HEK293 (cell line): ENCODE results near the gene ANTXR1.

Experiments used
- CTCF ChIA-PET: fragments of 350-600 bp; formaldehyde crosslinking; extraction: SDS; loops from one replicate; lab custom pipeline; 2021; ENCODE audit warnings: antibody characterized with exemption; lab: Yijun Ruan, JAX
- POLR2A ChIA-PET: fragments of 300-600 bp; formaldehyde crosslinking; extraction: SDS; loops from one replicate; lab custom pipeline; 2020; ENCODE audit warnings: antibody characterized with exemption, inconsistent platforms; lab: Yijun Ruan, JAX
- H3K27ac ChIP-seq: fragments of 200-500 bp; sonication (Bioruptor generic); 2 replicates; pipeline ENCODE4 v1.5.1; 2014; ENCODE audit warnings: low read depth, low read length, control low read depth, inconsistent platforms; ENCODE audit errors: extremely low read depth
- H3K36me3 ChIP-seq, 2 experiments: fragments of 200-500 bp in 1 of 2; sonication (Bioruptor generic) in 1 of 2; 1 replicate in 1 of 2; 2 replicates in 1 of 2; pipeline ENCODE4 v1.5.1; 2014 to 2017; ENCODE audit warnings: inconsistent platforms in 2 of 2, low read length in 2 of 2; ENCODE audit not compliant: control insufficient read depth in 2 of 2, insufficient read depth in 1 of 2
- H3K4me1 ChIP-seq: fragments of 200-500 bp; sonication (Bioruptor generic); 2 replicates; pipeline ENCODE4 v1.5.1; 2014; ENCODE audit warnings: mild to moderate bottlenecking, low read length, inconsistent platforms; ENCODE audit not compliant: control insufficient read depth, insufficient read depth
- H3K4me3 ChIP-seq: 2 replicates; pipeline ENCODE4 v1.5.1; 2011; ENCODE audit warnings: low read depth, mild to moderate bottlenecking, control low read depth, low read length, moderate library complexity
- H3K9me3 ChIP-seq: fragments of 200-500 bp; sonication (Bioruptor generic); 2 replicates; pipeline ENCODE4 v1.5.1; 2014; ENCODE audit warnings: low read depth, low read length, inconsistent platforms; ENCODE audit not compliant: control insufficient read depth, insufficient read depth
- BCL11A ChIP-seq: fragments of 450-650 bp; formaldehyde crosslinking; IDR thresholded peaks from 2 replicates; pipeline ENCODE4 v1.5.1; 2016; ENCODE audit warnings: low read depth, missing biosample characterization, missing genetic modification characterization
- FEZF1 ChIP-seq: fragments of 450-650 bp; formaldehyde crosslinking; IDR thresholded peaks from 2 replicates; pipeline ENCODE4 v1.5.1; 2016; ENCODE audit warnings: missing biosample characterization, missing genetic modification characterization
- GFI1B ChIP-seq: fragments of 450-650 bp; formaldehyde crosslinking; IDR thresholded peaks from 2 replicates; pipeline ENCODE4 v1.5.1; 2016; ENCODE audit warnings: missing biosample characterization, missing genetic modification characterization
- GLIS2 ChIP-seq: fragments of 450-650 bp; formaldehyde crosslinking; IDR thresholded peaks from 2 replicates; pipeline ENCODE4 v1.5.1; 2016; ENCODE audit warnings: missing biosample characterization, missing genetic modification characterization
- KLF10 ChIP-seq: fragments of 450-650 bp; IDR thresholded peaks from 2 replicates; pipeline ENCODE4 v1.5.1; 2018; ENCODE audit warnings: missing biosample characterization, mild to moderate bottlenecking, missing genetic modification characterization
- OSR2 ChIP-seq: fragments of 450-650 bp; formaldehyde crosslinking; IDR thresholded peaks from 2 replicates; pipeline ENCODE4 v1.5.1; 2016; ENCODE audit warnings: missing biosample characterization, missing genetic modification characterization
- TCF7L2 ChIP-seq: IDR thresholded peaks from 2 replicates; pipeline ENCODE4 v1.6.1; 2011; ENCODE audit warnings: low read depth, mild to moderate bottlenecking, inconsistent platforms, low read length, moderate library complexity, borderline replicate concordance
- ZFP41 ChIP-seq: fragments of 450-650 bp; formaldehyde crosslinking; IDR thresholded peaks from 2 replicates; pipeline ENCODE4 v1.5.1; 2016; ENCODE audit warnings: missing biosample characterization, missing genetic modification characterization, borderline replicate concordance
- ZNF10 ChIP-seq: fragments of 450-650 bp; formaldehyde crosslinking; IDR thresholded peaks from 2 replicates; pipeline ENCODE4 v1.5.1; 2017; ENCODE audit warnings: missing biosample characterization, missing genetic modification characterization
- ZNF146 ChIP-seq: fragments of 450-650 bp; formaldehyde crosslinking; IDR thresholded peaks from 2 replicates; pipeline ENCODE4 v1.5.1; 2016; ENCODE audit warnings: missing biosample characterization, missing genetic modification characterization
- ZNF155 ChIP-seq: fragments of 450-650 bp; formaldehyde crosslinking; IDR thresholded peaks from 2 replicates; pipeline ENCODE4 v1.5.1; 2016; ENCODE audit warnings: missing biosample characterization, missing genetic modification characterization
- ZNF2 ChIP-seq: fragments of 450-650 bp; formaldehyde crosslinking; IDR thresholded peaks from 2 replicates; pipeline ENCODE4 v1.5.1; 2016; ENCODE audit warnings: missing biosample characterization, missing genetic modification characterization
- ZNF239 ChIP-seq: fragments of 450-650 bp; formaldehyde crosslinking; IDR thresholded peaks from 2 replicates; pipeline ENCODE4 v1.5.1; 2016; ENCODE audit warnings: missing biosample characterization, missing genetic modification characterization
- ZNF341 ChIP-seq: fragments of 450-650 bp; formaldehyde crosslinking; IDR thresholded peaks from 2 replicates; pipeline ENCODE4; 2016; ENCODE audit warnings: low read depth, missing biosample characterization, missing genetic modification characterization
- ZNF350 ChIP-seq: fragments of 450-650 bp; formaldehyde crosslinking; IDR thresholded peaks from 2 replicates; pipeline ENCODE4 v1.5.0; 2017; ENCODE audit warnings: missing biosample characterization, mild to moderate bottlenecking, missing genetic modification characterization
- ZNF366 ChIP-seq: fragments of 450-650 bp; formaldehyde crosslinking; conservative IDR thresholded peaks from 2 replicates; pipeline ENCODE4 v1.5.1; 2016; ENCODE audit warnings: missing biosample characterization, missing genetic modification characterization
- ZNF37A ChIP-seq: fragments of 450-650 bp; IDR thresholded peaks from 2 replicates; pipeline ENCODE4 v1.5.1; 2018; ENCODE audit warnings: missing biosample characterization, missing genetic modification characterization
- ZNF416 ChIP-seq: fragments of 450-650 bp; formaldehyde crosslinking; IDR thresholded peaks from 2 replicates; pipeline ENCODE4 v1.5.1; 2016; ENCODE audit warnings: missing biosample characterization, missing genetic modification characterization
- ZNF423 ChIP-seq: fragments of 450-650 bp; formaldehyde crosslinking; IDR thresholded peaks from 2 replicates; pipeline ENCODE4 v1.5.1; 2016; ENCODE audit warnings: missing biosample characterization, missing genetic modification characterization
- ZNF473 ChIP-seq: fragments of 450-650 bp; formaldehyde crosslinking; IDR thresholded peaks from 2 replicates; pipeline ENCODE4 v1.5.1; 2017; ENCODE audit warnings: missing biosample characterization, missing genetic modification characterization
- ZNF521 ChIP-seq: fragments of 450-650 bp; formaldehyde crosslinking; IDR thresholded peaks from 2 replicates; pipeline ENCODE4 v1.5.1; 2017; ENCODE audit warnings: missing biosample characterization, mild to moderate bottlenecking, missing genetic modification characterization
- ZNF544 ChIP-seq: fragments of 450-650 bp; formaldehyde crosslinking; IDR thresholded peaks from 2 replicates; pipeline ENCODE4 v1.5.0; 2017; ENCODE audit warnings: missing biosample characterization, missing genetic modification characterization
- ZNF624 ChIP-seq: fragments of 450-650 bp; formaldehyde crosslinking; IDR thresholded peaks from 2 replicates; pipeline ENCODE4 v1.5.1; 2017; ENCODE audit warnings: missing biosample characterization, missing genetic modification characterization
- ZSCAN16 ChIP-seq: fragments of 450-650 bp; formaldehyde crosslinking; IDR thresholded peaks from 2 replicates; pipeline ENCODE4 v1.5.1; 2016; ENCODE audit warnings: missing biosample characterization, missing genetic modification characterization
- TF ChIP-seq, protein P1 (sequence below): fragments of 450-650 bp; formaldehyde crosslinking; IDR thresholded peaks from 2 replicates; pipeline ENCODE4 v1.5.1; 2017; ENCODE audit warnings: missing biosample characterization, missing genetic modification characterization
- TF ChIP-seq, protein P2 (sequence below): fragments of 450-650 bp; formaldehyde crosslinking; IDR thresholded peaks from 2 replicates; pipeline ENCODE4 v1.5.1; 2016; ENCODE audit warnings: missing biosample characterization, missing genetic modification characterization
- TF ChIP-seq, protein P3 (sequence below): fragments of 450-650 bp; formaldehyde crosslinking; IDR thresholded peaks from 2 replicates; pipeline ENCODE4 v1.5.1; 2017; ENCODE audit warnings: missing biosample characterization, missing genetic modification characterization
- TF ChIP-seq, protein P4 (sequence below): fragments of 450-650 bp; formaldehyde crosslinking; IDR thresholded peaks from 2 replicates; pipeline ENCODE4 v1.5.1; 2016; ENCODE audit warnings: missing biosample characterization, missing genetic modification characterization
- TF ChIP-seq, protein P5 (sequence below): fragments of 450-650 bp; formaldehyde crosslinking; IDR thresholded peaks from 2 replicates; pipeline ENCODE4 v1.5.1; 2016; ENCODE audit warnings: missing biosample characterization, missing genetic modification characterization
- TF ChIP-seq, protein P6 (sequence below): fragments of 450-650 bp; formaldehyde crosslinking; IDR thresholded peaks from 2 replicates; pipeline ENCODE4; 2016; ENCODE audit warnings: missing biosample characterization, missing genetic modification characterization

ANTXR1 gene

DNA sequence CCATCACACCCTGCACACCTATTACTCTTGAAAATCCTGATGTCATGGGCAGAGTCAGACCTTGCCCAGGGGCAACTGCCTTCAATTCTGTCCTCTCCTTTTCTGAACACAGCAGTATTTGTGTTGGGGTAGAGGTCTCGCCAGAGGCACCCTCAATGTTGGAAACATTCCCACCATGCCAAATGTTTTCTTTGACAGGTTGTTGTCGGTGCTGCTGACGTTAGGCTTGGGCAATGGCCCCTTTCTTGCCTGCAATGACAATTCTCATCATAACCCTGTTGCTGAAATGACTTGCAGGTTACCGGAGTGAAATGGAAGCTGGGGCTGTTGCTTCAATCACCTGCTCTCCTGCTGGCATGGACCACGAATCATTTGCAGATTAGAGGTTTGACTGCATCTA is 20.6 kb upstream of the ANTXR1 start:
- H3K36me3 ChIP-seq: no peaks in the 10 kb centered on the region
- H3K4me3 ChIP-seq: no peak overlapping the region
- CTCF ChIA-PET: no interaction called here
- H3K27ac ChIP-seq: no peak overlapping the region
- no peaks in the 10 kb centered on the region for H3K4me1 ChIP-seq
- POLR2A ChIA-PET: interaction anchor here (1.3 kb wide), 1 partner anchor 11 kb away, joined by 4 read pairs; no protein-coding TSS in a partner anchor
- TF ChIP-seq ZNF473 (no peak), ZSCAN16 (tag by site-specific recombination) (no peak), ZNF239 (tag by site-specific recombination) (no peak), BCL11A (tag by site-specific recombination) (no peak), ZFP41 (tag by site-specific recombination) (no peak), TCF7L2 (no peak), ZNF10 (tag by site-specific recombination) (no peak), GFI1B (tag by site-specific recombination) (no peak), ZNF2 (tag by site-specific recombination) (no peak), ZNF37A (tag by site-specific recombination) (no peak), ZNF146 (tag by site-specific recombination) (no peak), FEZF1 (tag by site-specific recombination) (no peak), ZNF544 (tag by site-specific recombination) (no peak)
- TF ChIP-seq, protein P1, sequence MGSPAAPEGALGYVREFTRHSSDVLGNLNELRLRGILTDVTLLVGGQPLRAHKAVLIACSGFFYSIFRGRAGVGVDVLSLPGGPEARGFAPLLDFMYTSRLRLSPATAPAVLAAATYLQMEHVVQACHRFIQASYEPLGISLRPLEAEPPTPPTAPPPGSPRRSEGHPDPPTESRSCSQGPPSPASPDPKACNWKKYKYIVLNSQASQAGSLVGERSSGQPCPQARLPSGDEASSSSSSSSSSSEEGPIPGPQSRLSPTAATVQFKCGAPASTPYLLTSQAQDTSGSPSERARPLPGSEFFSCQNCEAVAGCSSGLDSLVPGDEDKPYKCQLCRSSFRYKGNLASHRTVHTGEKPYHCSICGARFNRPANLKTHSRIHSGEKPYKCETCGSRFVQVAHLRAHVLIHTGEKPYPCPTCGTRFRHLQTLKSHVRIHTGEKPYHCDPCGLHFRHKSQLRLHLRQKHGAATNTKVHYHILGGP: no peak
- TF ChIP-seq, protein P2, sequence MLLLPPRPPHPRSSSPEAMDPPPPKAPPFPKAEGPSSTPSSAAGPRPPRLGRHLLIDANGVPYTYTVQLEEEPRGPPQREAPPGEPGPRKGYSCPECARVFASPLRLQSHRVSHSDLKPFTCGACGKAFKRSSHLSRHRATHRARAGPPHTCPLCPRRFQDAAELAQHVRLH (tag by site-specific recombination): no peak
- H3K9me3 ChIP-seq: no peaks in the 10 kb centered on the region

DNA sequence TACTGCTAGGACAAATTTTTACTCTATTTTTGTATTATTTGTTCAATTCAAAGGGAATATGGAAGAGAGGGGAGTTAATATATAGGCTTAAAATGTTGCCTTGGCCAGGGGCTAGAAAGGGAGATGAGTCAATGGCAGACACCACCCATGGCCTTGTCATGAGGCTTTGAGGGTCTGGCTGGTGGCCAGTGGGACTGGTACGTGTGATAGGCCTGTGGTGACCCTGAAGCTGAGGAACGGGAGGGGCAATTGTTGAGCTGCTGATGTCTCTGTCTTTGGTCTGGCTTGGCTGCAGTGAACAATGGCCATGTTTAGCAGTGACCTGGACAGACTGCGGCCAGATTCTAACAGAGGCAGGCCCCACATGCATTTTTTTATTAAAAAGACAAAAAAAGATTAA is 20.0 kb upstream of the ANTXR1 start:
- Histone ChIP-seq H3K36me3 (no peaks in the 10 kb centered on the region), H3K4me1 (no peaks in the 10 kb centered on the region), H3K27ac (no peak overlapping the region), H3K9me3 (no peaks in the 10 kb centered on the region), H3K4me3 (no peak overlapping the region)
- ChIA-PET CTCF (no interaction called here), POLR2A (interaction anchor here (1.3 kb wide), 1 partner anchor 11 kb away, joined by 4 read pairs; no protein-coding TSS in a partner anchor)
- TF ChIP-seq OSR2 (tag by site-specific recombination): no peak
- no peak for TF ChIP-seq KLF10 (tag by site-specific recombination)
- TF ChIP-seq, protein P3, sequence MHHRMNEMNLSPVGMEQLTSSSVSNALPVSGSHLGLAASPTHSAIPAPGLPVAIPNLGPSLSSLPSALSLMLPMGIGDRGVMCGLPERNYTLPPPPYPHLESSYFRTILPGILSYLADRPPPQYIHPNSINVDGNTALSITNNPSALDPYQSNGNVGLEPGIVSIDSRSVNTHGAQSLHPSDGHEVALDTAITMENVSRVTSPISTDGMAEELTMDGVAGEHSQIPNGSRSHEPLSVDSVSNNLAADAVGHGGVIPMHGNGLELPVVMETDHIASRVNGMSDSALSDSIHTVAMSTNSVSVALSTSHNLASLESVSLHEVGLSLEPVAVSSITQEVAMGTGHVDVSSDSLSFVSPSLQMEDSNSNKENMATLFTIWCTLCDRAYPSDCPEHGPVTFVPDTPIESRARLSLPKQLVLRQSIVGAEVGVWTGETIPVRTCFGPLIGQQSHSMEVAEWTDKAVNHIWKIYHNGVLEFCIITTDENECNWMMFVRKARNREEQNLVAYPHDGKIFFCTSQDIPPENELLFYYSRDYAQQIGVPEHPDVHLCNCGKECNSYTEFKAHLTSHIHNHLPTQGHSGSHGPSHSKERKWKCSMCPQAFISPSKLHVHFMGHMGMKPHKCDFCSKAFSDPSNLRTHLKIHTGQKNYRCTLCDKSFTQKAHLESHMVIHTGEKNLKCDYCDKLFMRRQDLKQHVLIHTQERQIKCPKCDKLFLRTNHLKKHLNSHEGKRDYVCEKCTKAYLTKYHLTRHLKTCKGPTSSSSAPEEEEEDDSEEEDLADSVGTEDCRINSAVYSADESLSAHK (tag by site-specific recombination): no peak
- TF ChIP-seq ZNF521 (tag by site-specific recombination): no peak
- TF ChIP-seq GLIS2 (tag by site-specific recombination): no peak
- no peak for TF ChIP-seq ZNF155
- no peak for TF ChIP-seq ZNF624 (tag by site-specific recombination)
- TF ChIP-seq ZNF341: no peak
- TF ChIP-seq, protein P4, sequence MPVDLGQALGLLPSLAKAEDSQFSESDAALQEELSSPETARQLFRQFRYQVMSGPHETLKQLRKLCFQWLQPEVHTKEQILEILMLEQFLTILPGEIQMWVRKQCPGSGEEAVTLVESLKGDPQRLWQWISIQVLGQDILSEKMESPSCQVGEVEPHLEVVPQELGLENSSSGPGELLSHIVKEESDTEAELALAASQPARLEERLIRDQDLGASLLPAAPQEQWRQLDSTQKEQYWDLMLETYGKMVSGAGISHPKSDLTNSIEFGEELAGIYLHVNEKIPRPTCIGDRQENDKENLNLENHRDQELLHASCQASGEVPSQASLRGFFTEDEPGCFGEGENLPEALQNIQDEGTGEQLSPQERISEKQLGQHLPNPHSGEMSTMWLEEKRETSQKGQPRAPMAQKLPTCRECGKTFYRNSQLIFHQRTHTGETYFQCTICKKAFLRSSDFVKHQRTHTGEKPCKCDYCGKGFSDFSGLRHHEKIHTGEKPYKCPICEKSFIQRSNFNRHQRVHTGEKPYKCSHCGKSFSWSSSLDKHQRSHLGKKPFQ: no peak
- TF ChIP-seq ZNF146 (tag by site-specific recombination): no peak
- no peak for TF ChIP-seq ZNF423 (tag by site-specific recombination)
- TF ChIP-seq ZNF350: no peak
- TF ChIP-seq ZNF366 (tag by site-specific recombination): no peak
- TF ChIP-seq, protein P2 (tag by site-specific recombination): no peak
- no peak for TF ChIP-seq ZNF416 (tag by site-specific recombination)
- TF ChIP-seq, protein P5, sequence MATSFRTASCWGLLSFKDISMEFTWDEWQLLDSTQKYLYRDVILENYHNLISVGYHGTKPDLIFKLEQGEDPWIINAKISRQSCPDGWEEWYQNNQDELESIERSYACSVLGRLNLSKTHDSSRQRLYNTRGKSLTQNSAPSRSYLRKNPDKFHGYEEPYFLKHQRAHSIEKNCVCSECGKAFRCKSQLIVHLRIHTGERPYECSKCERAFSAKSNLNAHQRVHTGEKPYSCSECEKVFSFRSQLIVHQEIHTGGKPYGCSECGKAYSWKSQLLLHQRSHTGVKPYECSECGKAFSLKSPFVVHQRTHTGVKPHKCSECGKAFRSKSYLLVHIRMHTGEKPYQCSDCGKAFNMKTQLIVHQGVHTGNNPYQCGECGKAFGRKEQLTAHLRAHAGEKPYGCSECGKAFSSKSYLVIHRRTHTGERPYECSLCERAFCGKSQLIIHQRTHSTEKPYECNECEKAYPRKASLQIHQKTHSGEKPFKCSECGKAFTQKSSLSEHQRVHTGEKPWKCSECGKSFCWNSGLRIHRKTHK (tag by site-specific recombination): no peak
- TF ChIP-seq, protein P6, sequence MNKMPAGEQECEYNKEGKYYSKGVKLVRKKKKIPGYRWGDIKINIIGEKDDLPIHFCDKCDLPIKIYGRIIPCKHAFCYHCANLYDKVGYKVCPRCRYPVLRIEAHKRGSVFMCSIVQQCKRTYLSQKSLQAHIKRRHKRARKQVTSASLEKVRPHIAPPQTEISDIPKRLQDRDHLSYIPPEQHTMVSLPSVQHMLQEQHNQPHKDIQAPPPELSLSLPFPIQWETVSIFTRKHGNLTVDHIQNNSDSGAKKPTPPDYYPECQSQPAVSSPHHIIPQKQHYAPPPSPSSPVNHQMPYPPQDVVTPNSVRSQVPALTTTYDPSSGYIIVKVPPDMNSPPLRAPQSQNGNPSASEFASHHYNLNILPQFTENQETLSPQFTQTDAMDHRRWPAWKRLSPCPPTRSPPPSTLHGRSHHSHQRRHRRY (tag by site-specific recombination): no peak
